Stimulated activated CD4-positive, alpha-beta T cell treated with anti-CD3 and anti-CD28 coated beads, Interleukin-4, amount 100 ng/mL, for 48 hours (primary cell): Measurements from ENCODE around the gene CDC42BPA.
"Not testable (repeated sequence)": the region's sequence is repeated elsewhere in the genome, so short reads cannot be mapped to it uniquely, and the experiment has no call there.

Experiments used
- DNase-seq, 2 donors: peaks; one replicate each; pipeline ENCODE4 v3.0.0-alpha.2; 2020; ENCODE audit warnings: low read depth in 2 of 2

Gene CDC42BPA

DNA sequence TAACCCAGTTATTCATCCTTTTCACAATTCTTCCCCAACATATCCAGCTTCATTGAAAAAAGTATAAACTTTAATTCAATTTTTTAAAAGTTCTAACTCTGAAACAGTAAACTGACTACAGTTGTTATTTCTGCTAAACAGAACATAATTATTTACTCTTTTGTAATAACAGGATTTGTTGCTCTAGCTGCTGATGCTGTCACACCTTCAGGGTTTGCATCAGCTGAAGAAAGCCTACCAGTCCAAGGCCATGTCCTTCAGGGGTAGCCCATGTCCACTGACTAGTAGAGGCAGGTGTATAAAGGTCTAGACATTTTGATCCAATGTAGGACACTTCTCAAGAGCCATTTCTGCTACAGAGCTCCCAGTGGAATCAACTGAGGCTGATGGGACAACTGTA, 107.7 kb downstream of the CDC42BPA start:
- no peak for DNase-seq

DNA sequence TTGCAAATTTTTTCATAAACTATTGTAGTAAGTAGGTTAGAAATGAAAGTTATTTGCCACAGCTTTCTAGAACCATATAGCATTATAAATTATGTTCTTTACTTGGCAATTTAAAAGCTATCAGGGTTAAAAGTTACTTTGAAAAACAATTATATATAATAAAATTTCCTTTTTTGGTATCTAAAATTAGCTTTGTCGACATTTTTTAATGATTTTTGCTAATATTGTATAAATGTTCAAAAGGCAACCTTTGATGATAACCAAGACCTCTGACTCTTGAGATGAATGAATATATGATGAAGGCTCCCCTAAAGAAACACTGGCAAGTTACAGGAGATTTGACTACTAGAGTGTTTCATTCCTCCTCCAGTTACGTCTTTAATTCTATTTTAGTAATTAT, 121.2 kb downstream of the CDC42BPA start:
- DNase-seq: no peak

- peak; percentile 8 to 28 for DNase-seq
These were observed 126.1 kb downstream of the CDC42BPA start for GRCh38 chr1:227192163-227192562.

- no peak for DNase-seq
These were observed 126.7 kb downstream of the CDC42BPA start for GRCh38 chr1:227191607-227192006.

DNA sequence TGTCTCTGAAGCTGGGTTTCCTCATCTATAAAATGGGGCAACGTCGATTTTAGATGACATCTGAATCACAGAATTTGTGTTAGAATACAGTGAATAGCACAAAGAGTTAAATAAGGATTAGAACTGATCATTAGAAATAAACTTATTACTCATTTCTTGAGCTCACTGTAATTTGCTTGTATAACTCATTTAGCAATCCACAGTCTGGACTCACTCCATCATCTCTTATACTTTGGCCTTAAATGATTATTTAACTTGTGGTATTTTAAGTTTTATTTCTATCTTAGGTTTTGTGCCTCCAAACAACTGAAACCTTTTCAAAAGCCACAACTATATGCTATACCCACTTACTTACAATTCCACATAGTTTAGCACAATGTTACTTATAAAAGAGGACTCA, 128.0 kb downstream of the CDC42BPA start:
- DNase-seq: no peak

GRCh38 chr1:227185291-227185690, 133.0 kb downstream of the CDC42BPA start:
- DNase-seq: no peak

DNA sequence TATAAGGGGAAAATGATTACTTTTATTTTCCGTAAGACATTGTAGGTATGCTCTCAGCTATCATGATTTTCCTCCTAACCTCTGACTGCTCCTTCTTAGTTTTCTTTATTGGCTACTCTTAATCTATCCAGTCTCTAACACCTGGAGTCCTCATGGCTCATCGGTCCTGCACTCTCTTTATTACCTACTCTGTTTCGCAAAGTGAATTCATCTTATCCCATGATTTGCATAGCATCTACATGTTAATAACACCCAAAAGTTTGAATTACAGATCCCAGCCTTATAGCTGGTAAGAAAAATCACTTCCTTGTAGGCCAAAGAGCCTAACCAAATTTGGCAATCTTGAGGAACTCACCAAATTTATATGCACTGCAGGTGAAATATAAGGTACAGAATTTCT, 136.3 kb downstream of the CDC42BPA start:
- no peak for DNase-seq

DNA sequence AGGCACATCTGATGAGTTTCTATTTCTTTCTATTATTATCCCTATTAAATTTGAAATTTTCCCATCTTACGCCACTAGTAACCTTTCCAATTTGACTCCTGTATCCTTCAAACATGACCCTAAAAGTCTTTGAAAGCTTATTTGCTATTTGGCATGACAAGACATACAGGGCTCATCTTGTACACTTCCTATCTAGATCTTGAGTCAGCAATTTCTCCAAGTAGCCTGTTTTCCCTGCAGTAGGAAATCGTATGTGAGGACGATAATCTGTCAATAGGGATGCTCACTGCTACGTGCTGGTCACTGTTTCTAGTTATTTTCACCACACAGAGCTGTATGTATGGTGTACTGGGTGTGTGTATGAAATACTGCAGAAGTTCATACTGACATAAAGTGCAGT, 142.7 kb downstream of the CDC42BPA start:
- DNase-seq: no peak

DNA sequence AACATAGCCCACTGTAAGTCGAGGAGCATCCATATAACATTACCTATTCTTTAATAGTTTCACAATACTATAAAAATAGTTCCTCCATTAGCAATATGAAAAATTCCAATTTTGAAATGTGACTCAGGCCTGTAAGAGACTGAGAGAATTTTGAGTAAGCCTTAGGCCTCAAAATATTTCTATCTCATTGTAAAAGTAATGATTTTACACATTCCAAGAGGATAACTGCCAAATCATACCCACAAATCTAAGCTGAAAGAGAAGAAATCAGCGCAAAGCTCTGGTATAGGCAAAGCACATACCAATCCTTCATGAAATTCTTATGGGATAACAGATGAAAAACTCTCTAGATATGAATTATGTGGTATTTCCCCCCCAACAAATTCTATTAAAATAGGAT, 144.1 kb downstream of the CDC42BPA start:
- no peak for DNase-seq

DNA sequence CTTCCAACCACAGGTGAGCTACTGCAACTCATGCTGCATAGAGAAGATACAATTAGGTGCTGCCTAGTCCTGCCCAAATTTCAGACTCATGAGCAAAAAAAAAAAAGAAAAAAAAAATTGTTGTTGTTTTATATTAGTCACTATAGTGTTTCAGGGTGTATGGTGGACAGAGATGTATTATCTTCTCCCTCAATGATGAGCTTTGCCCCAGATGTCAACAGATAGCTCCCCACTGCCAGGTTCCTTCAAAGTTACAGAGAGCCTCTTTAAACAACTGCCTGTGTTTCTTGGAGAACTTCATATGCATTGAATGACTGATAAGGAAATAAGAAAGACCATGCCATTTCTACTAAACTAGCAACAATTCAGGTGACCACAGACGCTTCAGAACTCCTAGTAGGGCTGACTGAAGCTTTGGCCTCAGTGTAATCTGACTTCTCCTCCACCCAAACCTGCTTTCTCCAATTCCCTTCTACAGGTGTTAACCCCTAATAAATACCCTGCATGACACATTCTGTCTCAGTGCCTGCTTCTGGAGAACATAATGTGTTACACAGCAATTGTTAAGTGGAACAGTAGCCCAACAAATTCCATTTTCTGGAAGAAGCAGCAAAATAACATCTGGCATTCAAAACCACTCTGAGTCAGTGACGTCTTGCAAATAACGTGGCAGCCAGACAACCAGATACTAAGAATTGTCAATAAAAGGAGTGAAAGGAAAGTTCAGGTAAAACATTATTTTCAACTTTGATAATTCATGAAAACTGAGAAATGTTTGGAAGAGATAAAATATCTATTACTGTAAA, 147.7 kb downstream of the CDC42BPA start:
- no peak for DNase-seq

DNA sequence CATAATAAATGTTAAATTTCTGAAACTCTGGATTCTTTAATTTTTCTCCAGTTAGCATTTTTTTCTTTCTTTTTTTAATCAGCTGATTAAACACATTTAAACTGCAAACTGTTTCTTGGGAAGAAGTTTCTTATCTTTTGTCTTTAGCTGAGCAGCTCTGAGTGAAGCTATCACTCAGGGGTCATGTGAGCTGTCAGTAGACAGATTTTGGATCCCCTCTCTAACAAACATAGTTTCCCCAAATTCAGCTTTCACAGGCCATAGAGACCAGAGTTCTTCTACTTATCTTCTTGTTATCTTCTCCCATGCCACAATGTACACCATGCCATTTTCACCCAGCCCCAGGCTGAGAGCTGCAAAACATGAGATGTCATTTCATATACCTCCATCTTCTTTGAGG, 148.9 kb downstream of the CDC42BPA start:
- DNase-seq: no peak

DNA sequence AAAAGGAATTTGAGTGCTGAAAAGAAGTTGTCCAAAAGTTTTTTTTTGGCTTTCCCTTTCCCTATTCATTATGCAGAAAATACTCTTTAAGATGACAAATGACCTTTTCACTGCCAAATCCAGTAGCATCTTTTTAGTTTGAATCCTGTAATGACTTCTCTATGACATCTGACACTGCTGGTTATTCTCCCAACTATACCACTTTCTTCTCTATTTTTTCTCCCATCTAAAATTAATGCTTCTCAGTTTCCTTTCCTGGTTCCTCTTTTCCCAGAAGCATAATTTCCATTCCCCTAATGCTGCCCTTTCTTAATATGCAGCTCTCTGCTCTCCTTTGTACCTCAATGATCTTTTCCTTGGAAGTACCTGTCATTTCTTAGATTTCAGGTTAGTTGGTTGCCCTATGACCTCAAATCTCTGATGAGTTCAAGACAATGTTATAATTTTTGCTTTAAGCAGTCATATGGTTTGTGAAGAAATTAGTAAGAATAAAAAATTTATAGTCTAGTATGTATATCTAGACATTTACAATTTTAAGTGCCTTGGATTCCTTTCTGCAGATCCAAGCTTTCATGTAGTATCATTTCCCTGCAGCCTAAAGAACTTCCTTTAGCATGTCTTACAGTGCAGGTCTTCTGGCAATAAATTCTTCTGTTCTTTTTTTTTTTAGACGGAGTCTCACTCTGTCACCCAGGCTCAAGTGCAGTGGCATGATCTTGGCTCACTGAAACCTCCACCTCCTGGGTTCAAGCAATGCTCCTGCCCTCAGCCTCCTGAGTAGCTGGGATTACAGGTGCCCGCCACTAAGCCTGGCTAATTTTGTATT, 150.8 kb downstream of the CDC42BPA start:
- no peak for DNase-seq

GRCh38 chr1:227166559-227166958, 151.7 kb downstream of the CDC42BPA start:
- no peak for DNase-seq

- DNase-seq: no peak
These were observed 156.8 kb downstream of the CDC42BPA start for GRCh38 chr1:227161470-227161869.

- DNase-seq: no peak
These were observed 161.8 kb downstream of the CDC42BPA start for GRCh38 chr1:227156520-227156919.

DNA sequence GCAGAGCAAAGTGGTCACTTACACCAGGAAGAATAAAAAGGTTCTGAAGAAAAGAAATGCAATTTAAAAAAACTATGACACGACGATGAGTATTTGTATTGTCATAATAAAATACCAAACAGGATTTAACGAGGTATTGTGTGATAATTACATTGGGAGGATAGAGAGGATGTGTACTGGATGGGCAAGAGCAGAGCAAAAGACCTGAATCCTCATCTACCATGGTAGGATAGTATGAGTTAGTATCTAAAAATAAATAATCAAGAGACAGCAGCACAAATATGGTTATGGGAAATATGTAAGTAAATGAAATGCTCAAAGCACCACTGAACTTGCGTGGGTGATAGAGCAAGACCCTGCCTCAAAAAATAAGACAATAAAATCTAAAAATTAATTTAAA, 162.6 kb downstream of the CDC42BPA start:
- no peak for DNase-seq

DNA sequence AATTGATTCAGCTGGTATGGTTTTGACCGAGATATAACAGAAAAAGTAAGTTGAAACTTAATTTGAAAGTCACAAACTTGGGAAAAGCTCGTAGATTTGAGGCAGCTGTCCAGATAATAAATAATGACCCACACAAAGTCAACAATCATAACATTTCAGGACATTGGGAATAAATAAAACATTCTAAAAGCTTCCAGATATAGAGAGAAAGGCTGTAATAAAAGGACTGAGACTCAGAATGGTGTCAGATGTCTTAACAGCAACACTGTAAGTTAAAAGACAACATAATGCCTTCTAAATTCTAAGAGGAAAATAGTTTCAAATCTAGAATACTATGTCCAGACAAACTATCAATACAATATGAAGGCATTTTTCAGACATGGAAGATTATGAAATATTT, 163.3 kb downstream of the CDC42BPA start:
- no peak for DNase-seq

- DNase-seq: no peak
These were observed 165.8 kb downstream of the CDC42BPA start for GRCh38 chr1:227152525-227152924.

DNA sequence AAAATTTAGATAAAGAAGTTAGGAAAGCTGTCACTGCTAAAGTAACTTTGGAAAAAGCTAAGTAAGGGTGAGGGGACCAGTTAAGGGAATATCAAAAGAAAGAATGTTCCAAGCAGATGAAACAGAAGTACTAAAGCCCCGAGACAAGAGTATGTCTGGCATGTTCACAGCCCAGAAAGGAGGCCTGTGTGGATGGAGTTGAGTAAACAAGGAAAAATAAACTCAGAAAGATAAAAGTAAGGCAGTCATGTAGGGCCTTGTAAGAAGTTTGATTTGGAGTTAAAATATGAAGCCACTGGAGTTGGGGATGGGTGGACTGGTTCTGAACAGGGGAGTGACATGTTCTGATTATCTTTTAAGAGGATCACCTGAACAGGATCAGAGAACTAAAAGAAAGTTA, 177.9 kb downstream of the CDC42BPA start:
- no peak for DNase-seq

DNA sequence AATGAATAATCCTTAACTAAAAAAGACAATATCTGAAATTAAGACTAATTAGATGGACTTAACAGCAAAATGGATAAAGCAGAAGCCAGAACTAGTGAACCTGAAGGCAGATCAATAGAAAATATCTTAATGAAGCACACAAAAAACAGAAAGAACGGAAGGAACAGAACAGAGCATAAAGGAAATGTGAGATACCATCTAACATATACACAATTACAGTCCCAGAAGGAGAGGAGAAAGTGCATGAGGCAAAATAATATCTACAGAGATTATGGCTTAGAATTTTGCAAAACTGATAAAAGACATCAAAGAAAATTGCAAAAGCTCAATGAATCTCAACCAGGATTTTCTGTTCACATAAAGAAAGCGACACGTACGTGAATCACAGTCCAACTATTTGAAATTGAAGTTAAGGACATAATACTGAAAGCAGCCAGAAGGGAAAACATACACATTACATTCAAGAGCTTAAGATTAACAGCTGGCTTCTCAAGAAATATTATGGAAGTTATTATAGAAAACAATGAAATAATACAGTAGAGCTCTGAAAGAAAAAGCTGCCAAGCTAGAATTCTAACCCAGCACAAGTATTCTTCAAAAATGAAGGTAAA, 182.0 kb downstream of the CDC42BPA start:
- DNase-seq: no peak

- DNase-seq: no peak
These were observed 183.5 kb downstream of the CDC42BPA start for GRCh38 chr1:227134686-227135314.

- not testable (repeated sequence) for DNase-seq
These were observed 185.6 kb downstream of the CDC42BPA start for GRCh38 chr1:227132695-227133094.
